Adrenal gland (tissue), 5 donors: ENCODE measurements around the gene PM20D1.

ENCODE experiments used
- POLR2A ChIP-seq, 2 donors: fragments of 450-650 bp; IDR thresholded peaks; one replicate each; pipeline ENCODE4 v1.6.1; 2017; ENCODE audit warnings: antibody characterized with exemption in 2 of 2, mild to moderate bottlenecking in 2 of 2, moderate library complexity in 1 of 2
- TF ChIP-seq, protein P1 (sequence below), 6 experiments: fragments of 450-650 bp in 4 of 6; fragments of 200-600 bp in 2 of 6; sonication (generic) in 1 of 6; IDR thresholded peaks; 1 replicate in 5 of 6; 2 replicates in 1 of 6; pipeline versions ENCODE4 v1.5.1 to v1.8.0; 2016 to 2021; ENCODE audit warnings: antibody characterized with exemption in 6 of 6, mild to moderate bottlenecking in 2 of 6, moderate library complexity in 1 of 6
- donor health status: DM: no; HTN: no; CAD: no.

DNA sequence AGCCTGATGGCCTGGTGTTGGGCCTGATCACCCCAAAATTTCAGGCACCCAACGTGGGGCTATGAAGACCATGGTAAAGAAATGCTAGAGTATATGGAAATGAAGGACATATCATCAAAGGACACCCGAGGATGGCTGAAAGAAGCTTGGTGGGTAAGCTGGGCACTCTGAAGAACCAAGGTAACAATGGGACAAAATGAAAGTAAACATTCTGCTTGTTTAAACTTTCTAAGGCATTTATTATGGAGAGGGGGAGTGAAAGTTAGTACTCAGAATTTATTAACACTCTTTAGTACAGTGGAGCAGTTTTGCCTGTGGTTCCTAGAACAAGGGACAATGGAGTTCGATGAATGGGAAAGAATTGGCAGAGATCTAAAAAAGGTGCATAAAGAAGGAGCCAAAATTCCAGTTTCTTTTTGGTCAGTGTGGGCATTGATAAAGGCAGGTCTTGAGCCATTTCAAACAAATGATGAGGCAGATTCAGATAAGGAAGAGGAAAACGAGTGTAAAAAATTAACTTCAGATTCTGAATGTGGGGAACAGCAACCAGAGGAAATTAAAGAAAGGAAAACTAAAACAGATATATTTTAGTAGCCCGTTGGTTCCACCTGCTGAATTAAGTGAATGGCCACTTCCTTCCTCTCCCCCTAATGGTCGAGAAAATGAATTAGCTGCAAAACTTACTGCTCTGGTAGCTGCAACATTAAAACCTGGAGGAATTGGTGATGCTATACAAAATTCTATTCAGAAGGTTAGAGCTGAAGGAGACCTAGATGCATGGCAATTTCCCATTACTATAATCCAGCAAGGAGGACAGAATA, 8.4 kb upstream of the PM20D1 start:
- TF ChIP-seq POLR2A (IDR thresholded peaks at IDR 0.05), result no peak
- TF ChIP-seq, protein P1, sequence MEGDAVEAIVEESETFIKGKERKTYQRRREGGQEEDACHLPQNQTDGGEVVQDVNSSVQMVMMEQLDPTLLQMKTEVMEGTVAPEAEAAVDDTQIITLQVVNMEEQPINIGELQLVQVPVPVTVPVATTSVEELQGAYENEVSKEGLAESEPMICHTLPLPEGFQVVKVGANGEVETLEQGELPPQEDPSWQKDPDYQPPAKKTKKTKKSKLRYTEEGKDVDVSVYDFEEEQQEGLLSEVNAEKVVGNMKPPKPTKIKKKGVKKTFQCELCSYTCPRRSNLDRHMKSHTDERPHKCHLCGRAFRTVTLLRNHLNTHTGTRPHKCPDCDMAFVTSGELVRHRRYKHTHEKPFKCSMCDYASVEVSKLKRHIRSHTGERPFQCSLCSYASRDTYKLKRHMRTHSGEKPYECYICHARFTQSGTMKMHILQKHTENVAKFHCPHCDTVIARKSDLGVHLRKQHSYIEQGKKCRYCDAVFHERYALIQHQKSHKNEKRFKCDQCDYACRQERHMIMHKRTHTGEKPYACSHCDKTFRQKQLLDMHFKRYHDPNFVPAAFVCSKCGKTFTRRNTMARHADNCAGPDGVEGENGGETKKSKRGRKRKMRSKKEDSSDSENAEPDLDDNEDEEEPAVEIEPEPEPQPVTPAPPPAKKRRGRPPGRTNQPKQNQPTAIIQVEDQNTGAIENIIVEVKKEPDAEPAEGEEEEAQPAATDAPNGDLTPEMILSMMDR (IDR thresholded peaks at IDR 0.05), result no peak
